GM18868 (cell line): ENCODE results near the gene INPP5A.

Experiments used
- ATAC-seq: cut with Tn5 transposase; IDR thresholded peaks from one replicate; pipeline ENCODE4 v1.9.1; 2021; ENCODE audit warnings: mild to moderate bottlenecking, moderate library complexity; ENCODE audit not compliant: unreplicated experiment

The INPP5A gene

DNA sequence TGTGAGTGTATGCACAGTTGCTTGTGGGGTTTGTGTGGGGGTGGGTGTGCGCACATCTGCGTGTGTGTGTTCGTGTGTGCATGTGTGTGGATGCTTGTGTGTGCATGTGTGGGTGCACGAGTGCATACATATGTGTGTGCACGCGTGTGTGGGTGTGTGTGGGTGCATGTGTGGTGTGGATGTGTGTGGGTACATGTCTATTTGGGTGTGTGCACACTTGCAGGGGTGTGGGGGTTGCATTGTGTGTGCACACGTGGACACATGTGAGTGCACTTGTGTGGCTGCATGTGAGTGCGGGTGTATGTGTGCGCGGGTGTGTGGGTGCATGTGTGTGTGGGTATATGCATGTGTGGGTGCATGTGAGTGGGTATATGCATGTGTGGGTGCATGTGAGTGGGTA lies 174.7 kb downstream of the INPP5A start:
- ATAC-seq = no peak

- no peak for ATAC-seq
Measured at GRCh38 chr10:132712743-132713142, 175.2 kb downstream of the INPP5A start.

- no peak for ATAC-seq
Measured at GRCh38 chr10:132713421-132714095, 176.0 kb downstream of the INPP5A start.

DNA sequence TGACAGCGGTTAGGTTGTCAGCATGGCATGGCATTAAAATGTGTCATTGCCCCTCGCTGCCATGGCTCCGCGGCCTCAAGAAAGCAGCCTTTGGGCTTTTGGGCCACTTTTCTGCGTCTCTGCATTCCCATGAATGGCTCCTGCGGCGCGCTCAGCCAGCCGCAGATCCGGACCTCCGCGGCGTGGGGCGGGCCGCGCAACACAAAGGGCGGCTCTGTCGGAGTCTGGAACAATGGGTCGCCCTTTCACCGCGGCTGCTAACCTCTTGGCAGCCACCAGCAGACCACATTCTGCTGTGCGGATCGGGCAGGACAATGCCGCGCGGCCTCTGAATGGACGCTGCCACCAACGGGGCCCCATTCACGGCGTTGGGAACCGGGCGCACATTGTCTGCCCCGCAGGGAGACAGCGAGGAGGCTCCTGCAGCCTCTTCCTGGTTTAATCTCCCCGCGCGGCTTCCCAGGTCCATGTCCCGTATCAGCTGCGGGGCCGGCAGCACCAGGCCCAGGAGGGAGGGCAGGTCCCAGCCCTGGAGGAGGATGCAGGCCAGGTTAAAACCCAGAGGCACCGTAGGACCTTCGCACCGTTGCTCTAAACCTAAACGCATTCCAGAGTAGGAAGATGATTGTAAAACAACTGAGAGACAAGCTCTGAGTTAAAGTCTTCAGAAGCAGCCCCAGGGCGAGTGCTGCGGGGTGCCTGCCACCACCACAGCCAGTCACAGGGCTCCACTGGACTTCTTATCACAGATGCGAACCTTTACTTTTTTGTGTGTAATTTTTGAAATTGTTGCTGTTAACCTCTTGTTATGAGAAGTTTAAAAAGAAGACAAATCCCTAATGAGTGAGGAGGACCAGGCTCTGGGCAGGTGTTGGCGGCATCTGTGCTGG lies 176.8 kb downstream of the INPP5A start:
- no peak for ATAC-seq

- ATAC-seq = no peak
Measured at GRCh38 chr10:132714986-132715775, 177.6 kb downstream of the INPP5A start.

GRCh38 chr10:132715776-132716680 lies 178.4 kb downstream of the INPP5A start:
- ATAC-seq = no peak

DNA sequence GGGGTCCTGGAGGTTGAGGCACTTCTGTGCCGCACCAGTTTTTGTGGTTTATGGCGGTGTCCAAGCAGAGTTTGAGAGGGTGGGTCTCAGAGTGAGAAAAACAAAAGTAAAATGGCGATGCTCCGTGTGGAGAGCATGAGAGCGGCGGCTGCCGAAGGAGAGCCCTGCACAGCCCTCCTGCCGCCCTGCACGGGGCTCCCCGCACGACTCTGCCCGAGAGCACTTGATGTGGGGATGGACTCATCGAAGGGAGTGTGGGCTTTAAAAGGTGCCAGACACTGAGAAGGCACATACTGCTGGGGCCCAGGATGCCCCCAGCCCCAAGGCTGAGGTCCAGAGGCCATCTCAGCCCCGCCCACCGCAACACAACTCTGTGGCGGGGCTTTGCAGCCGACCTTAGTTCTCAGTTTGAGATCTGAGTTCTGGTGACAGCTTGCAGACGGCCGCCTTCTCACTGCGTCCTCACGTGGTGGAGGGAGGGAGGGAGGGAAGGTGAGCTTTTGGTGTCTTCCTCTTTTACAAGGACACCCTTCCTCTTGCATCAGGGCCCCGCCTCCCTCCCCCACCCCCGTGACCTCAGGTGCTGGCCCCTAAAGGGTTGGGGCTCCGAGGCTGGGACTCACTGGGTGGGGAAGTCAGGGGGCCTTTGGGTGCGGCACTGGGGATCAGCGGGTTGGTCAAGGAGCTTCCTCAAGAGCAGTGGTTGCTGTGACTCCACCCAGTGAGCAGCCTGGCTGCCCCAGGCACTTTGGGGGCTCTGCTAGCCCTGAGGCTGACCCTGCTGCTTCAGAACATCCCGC lies 179.3 kb downstream of the INPP5A start:
- no peak for ATAC-seq

GRCh38 chr10:132721725-132722124 lies 184.1 kb downstream of the INPP5A start:
- ATAC-seq = no peak

DNA sequence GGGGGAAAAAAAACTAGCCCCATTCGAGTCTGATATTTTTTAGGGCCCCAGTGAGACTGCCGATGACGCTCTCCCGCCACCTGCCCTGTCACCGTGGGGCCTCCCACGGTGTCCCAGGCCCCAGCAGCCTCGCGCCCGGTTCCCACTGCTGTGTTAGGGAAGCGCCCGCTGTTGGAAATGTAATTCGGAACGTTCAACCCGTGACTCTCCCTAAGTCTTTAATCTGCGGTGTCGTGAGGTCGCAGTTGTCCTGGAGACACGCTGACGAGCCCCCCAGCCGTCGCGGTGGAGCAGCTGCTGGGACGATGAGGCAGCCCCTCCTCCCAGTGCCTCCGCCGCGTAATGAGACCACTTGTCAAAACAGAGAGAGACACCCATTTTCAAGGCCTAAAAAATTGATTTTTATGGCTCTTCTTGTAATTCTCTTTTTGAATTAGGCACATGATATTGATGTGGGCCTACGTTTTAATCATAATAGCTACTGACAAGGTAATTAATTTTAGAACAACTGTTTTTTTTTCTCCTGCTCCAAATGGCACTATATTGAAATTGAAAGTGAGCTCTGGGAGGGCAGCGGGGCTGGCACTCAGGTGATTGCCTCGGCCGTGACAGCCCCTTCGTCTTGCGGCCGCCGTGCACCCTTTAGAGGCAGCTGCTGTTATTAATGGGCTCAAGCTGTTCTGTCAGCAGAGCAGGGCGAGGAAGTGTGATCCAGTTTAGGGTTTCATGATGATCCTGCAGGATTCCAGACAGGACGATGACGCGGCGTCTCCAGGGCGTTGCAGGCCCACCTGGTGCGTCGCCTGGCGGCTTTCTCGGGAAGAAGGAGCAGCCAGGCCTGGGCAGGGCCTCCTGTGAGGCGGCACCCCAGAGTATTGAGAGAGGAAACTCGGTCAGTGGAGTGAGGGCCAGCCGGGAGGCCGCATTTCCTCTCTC lies 185.1 kb downstream of the INPP5A start:
- ATAC-seq = no peak

GRCh38 chr10:132723330-132723970 lies 185.9 kb downstream of the INPP5A start:
- ATAC-seq = no peak

DNA sequence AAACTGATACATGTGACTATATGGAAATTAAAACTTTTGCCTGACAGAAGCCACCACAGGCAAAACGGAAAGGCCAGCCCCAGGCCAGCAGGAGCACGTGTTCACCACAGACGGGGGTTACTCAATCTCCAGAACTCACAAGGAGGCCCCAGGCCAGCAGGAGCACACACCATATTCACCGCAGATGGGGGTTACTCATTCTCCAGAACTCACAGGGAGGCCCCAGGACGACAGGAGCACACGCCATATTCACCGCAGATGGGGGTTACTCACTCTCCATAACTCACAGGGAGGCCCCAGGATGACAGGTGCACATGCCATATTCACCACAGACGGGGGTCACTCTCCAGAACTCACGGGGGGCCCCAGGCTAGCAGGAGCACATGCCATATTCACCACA lies 186.9 kb downstream of the INPP5A start:
- no peak for ATAC-seq

GRCh38 chr10:132725202-132725601 lies 187.6 kb downstream of the INPP5A start:
- no peak for ATAC-seq

GRCh38 chr10:132726194-132726593 lies 188.6 kb downstream of the INPP5A start:
- ATAC-seq = no peak

DNA sequence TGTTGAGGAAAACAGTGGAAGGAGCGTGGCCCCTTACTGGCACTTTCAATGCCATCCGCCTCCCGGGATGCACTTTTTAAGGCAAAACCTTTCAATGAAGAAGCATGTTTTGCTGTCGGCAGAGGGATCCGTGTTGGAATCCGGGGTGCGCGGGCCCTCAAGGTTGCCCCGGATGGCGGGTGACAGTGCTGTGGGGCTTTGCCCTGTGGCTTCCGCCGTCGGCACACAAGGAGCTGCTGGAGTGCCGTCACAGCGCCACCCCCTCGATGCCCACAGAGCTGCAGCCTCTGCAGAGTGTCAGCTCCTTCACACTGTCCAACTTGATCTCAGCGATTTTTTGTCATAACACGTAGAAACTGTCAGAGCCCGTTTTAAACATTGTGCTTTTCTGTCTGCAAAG lies 189.4 kb downstream of the INPP5A start:
- no peak for ATAC-seq

GRCh38 chr10:132727411-132727810 lies 189.8 kb downstream of the INPP5A start:
- ATAC-seq = no peak

GRCh38 chr10:132728321-132728720 lies 190.7 kb downstream of the INPP5A start:
- no peak for ATAC-seq

DNA sequence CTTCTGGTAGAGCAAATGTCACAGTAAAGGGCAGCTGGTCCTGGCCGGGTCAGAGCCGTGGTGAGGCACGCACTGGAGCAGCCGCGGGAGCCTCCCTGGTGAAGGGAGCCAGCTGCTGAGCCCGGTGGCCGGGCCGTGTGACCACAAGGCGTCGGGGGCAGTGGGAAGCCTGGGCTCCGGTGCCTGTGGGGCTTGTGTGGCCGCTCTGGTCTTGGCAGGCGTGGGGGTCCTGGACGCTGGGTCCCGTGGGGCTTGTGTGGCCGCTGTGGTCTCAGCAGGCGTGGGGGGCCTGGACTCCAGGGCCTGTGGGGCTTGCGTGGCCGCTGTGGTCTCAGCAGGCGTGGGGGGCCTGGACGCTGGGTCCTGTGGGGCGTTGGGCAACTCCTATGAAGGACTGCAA lies 191.2 kb downstream of the INPP5A start:
- ATAC-seq = no peak
